Left cardiac atrium (tissue), 4 donors: Measurements from ENCODE around the gene HMGCR. TPM values are rescaled to one million over a fixed set of nuclear protein-coding genes. Genes with fewer than 3 reads are reported as not detected.
A peak's percentile ranks its signal among the peaks of the same experiment; 100 is the strongest.
"Not testable (repeated sequence)": the region's sequence is repeated elsewhere in the genome, so short reads cannot be mapped to it uniquely, and the experiment has no call there.

ENCODE experiments used
- ATAC-seq, 2 donors: fragments of 200-7000 bp; cut with Tn5 transposase; one replicate each; pipeline ENCODE4 v1.9.1; 2020; ENCODE audit warnings: mild to moderate bottlenecking in 2 of 2, moderate library complexity in 2 of 2
- DNase-seq: peaks from one replicate; pipeline ENCODE4 v3.0.0-alpha.2; 2020
- intact Hi-C, 2 donors: fragments of 100-400 bp; cut with DNase I; formaldehyde crosslinking; loops; one replicate each; pipeline versions ENCODE4 v1.14.1 to v1.15.1; 2022 to 2023
- long read RNA-seq: library from polyadenylated mRNA; unstranded; transcript quantifications from one replicate; pipeline ENCODE4 v2.0.0, GENCODE V29; 2021
- total RNA-seq, 2 donors: library from RNA; stranded (reverse); fragmentation: NEBNext Ultra II Directional; extraction: Animal tissue kit (Norgen Biotek cat#: 25700); gene quantifications; one replicate each; pipeline ENCODE4 v1.2.1, GENCODE V29; 2021
- donor health status: DM: no; HTN: yes; CAD: no.
- donor health status: DM: no; HTN: yes; CAD: no; lungs with severe emphysema.
- donor health status: DM: yes; HTN: yes; CAD: no.
- donor health status: Dilated cardiomyopathy.

The HMGCR gene
- 10 to 100 TPM; 10.8 to 19.6 TPM for total RNA-seq
- long read RNA-seq, full-length matches to known transcripts, result 12 of 15 reads
- long read RNA-seq, partial matches to known transcripts, result 3 of 15 reads
- long read RNA-seq, other reads (novel, unspliced or antisense), result 0 of 15 reads

DNA sequence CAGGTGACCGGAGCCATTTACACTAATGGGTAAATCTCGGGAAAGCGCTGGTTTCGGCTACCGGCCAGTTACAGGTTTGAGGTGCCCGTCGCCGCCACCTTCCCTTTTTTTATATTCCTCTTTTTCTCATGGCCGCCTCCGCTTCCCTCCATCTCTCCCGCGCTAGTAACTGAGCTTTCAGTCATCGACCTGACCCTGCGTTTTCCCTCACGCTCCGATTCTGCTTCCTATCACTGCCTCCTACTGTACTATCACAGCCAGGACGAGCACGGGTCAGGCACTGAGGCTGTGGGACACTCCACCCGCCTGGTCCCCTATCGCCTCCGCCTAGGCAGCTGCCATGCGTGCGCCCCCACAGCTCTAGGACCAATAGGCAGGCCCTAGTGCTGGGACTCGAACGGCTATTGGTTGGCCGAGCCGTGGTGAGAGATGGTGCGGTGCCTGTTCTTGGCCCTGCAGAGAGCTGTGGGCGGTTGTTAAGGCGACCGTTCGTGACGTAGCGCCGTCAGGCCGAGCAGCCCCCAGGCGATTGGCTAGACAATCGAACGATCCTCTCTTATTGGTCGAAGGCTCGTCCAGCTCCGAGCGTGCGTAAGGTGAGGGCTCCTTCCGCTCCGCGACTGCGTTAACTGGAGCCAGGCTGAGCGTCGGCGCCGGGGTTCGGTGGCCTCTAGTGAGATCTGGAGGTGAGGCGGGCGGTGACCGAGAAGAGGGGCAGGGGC is at the start of gene HMGCR:
Gene HMGCR, plus strand, starts transcription at position 606 of the 722 bp plus-strand sequence. CDS start 5,386 bp downstream, outside the sequence.
- ATAC-seq (peak; percentile 98 to 99), DNase-seq (peak; percentile 99)
- intact Hi-C loops, result loop anchor here in 1 of 2 donors (5.0 kb wide), 2 partner anchors 99 to 176 kb away; partner anchors contain the start of genes ANKRD31, CERT1 and POLK

DNA sequence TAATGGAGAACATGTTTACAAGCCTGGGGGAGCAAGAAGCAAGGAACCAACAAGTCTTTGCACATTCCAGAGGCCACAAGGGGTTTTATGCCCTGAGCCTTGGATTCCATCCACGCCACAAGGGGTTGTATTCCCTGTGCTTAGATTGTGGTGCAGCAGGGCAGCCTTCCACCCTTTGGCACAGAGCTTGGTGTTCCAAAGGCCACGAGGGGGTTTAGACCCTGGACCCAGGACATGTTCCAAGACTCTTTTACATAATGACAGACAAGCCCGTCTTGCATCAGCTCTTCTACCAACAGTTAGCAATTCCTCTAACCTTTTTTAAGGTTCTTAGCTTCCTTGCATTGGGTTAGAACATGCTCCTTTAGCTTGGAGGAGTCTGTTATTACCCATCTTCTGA is 45.2 kb upstream of the HMGCR start:
- intact Hi-C loops, DNase-seq, ATAC-seq: not testable (repeated sequence)

DNA sequence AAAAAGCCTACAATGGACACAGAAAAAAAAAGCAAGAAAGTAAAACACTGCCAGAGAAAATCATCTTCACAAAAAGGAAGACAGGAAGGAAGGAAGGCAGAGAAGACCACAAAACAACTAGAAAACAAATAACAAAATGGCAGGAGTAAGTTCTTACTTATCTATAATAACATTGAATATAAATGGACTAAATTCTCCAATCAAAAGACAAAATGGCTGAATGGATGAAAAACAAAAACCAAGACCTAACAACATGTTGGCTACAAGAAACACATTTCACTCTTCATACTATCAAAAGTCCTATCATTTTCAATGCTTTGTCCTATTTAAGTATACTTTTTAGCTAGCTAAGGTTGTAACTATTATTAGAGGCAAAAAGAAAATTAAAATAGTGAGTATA is 36.9 kb upstream of the HMGCR start:
- DNase-seq (no peak), ATAC-seq (no peak)
- intact Hi-C loops, result no loop called here

DNA sequence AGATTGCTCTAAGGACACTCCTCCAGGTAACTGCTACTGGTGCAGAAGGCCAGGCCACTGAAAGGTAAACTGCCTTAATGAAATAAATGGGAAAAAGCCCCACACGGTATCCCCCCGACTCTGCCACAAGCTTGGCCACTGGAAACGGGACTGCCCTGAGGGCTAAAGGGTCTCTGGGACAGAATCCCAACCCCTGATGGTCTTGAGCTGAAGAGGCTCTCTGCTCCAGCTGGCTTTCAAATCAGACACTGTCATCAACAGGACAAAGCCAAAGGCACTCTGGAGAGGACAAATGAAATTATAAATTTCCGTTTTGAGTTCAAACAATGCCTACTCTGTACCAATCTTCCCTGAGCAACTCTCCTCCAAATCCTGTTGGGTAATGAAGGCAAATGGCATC is 33.6 kb upstream of the HMGCR start:
- intact Hi-C loops, result no loop called here
- ATAC-seq, result no peak
- DNase-seq, result no peak

DNA sequence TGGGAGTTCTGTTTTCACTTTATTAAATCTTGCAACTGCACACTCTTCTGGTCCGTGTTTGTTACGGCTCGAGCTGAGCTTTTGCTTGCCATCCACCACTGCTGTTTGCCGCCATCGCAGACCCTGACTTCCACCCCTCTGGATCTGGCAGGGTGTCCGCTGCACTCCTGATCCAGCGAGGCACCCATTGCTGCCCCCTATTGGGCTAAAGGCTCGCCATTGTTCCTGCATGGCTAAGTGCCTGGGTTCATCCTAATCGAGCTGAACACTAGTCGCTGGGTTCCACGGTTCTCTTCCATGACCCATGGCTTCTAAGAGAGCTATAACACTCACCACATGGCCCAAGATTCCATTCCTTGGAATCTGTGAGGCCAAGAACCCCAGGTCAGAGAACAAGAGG is 32.5 kb upstream of the HMGCR start:
- ATAC-seq, intact Hi-C loops, DNase-seq: not testable (repeated sequence)

DNA sequence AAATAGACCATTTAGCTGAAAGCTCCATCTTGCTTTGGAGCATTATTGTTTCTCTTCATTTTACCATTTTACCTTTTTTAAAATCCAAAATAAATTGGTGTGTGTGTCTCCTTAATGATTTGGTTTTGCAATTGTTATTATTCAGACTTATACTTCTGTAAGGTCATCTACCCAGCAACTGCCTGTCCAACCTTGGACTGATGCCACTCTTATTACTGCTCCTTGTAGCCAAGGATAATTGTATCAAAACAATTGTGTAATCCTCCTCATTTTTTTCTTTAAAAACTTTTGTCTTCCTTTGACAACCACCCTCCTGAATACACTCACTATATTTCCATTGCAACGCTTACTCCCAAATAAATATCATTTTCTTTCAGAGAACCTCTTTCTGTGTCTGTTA is 30.3 kb upstream of the HMGCR start:
- intact Hi-C loops, result no loop called here
- no peak for DNase-seq
- no peak for ATAC-seq

DNA sequence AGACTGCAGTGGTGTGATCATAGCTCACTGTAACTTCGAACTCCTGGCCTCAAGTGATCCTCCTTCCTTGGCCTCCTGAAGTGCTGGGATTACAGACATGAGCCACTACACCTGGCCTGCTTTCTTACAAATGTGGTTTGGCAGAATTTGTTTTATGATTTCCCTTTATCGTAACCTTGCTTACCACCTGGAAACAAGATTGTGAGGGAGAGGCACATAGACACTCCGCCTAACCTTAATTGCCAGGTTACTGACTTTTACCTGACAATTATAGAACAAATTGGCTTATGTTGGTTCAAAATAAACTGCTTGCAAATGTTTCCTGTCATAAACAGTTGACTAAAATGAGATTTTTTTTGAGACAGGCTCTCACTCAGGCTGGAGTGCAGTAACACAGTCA is 26.8 kb upstream of the HMGCR start:
- DNase-seq (no peak), ATAC-seq (no peak)
- intact Hi-C loops, result no loop called here

DNA sequence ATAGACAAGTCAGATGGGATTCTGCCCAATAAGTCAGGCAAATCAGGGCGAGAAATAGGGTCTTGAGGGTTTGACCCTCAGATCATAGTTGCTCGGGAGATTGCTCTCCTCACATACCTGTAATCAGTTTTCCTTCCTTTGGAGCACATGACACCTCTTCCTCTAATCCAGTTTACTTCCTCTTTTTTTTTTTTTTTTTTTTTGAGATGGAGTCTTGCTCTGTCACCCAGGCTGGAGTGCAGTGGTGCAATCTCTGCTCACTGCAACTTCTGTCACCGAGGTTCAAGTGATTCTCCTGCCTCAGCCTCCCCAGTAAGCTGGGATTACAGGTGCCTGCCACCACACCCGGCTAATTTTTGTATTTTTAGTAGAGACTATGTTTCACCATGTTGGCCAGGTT is 17.9 kb upstream of the HMGCR start:
- DNase-seq, ATAC-seq: not testable (repeated sequence)

DNA sequence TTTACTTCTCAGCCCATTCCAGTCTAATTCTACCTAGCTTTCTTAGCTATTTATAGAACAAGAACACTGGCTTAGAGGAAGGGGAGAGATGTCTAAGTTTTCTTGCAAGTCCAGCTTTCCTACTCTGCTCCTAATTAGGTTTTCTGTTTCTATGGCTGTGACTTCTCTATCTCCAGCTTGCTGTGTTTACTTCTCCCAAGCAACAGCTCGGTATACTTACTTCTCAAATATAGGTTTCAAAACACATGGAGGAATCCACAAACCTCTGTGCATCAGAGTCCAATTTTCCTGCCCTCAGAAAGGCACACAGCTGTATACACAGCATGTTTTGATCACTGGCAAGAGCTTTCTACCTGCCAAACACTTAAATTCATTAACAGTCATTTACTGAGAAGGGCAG is 17.4 kb upstream of the HMGCR start:
- ATAC-seq, result no peak
- intact Hi-C loops, result no loop called here
- DNase-seq, result no peak

More for the DNA sequence above, 17.9 kb upstream of the HMGCR start:
- intact Hi-C loops, result not testable (repeated sequence)

DNA sequence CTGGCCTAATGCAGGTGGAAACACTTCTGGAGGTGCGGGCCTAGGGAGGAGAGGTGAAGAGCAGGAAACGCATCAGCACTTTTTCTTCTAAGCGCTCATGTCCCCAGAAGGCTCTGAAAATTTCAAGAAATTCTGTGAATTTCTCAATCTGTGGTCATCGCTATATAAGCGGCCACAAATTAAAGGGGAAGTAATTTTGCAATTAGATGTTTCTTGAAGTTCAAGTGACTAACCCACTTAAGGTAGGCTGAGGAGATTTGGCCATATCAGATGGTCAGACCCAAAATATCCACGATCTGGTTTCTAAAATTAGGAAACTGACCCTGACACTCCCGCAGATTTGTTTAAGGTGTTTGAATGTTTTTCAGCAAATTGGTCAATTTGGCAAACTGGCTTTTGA is 16.6 kb upstream of the HMGCR start:
- ATAC-seq (peak in 1 of 2 donors; percentile 43), DNase-seq (no peak)
- intact Hi-C loops, result no loop called here

DNA sequence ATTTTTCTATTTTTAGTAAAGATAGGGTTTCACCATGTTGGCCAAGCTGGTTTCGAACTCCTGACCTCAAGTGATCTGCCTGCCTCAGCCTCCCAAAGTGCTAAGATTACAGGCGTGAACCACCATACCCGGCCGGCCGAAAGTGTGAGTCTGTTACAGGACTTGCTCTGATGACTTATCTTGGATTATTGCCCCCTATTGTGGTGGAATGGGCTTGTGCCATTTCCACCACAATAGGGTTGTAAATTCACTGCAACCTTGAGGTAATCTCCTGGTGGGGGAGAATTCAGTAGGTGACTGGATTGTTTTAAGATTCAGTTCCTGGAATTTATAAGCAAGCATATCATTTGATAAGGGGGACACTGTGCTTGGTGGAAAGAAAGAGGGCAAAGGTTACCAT is 15.0 kb upstream of the HMGCR start:
- intact Hi-C loops, result no loop called here
- ATAC-seq (no peak), DNase-seq (no peak)

DNA sequence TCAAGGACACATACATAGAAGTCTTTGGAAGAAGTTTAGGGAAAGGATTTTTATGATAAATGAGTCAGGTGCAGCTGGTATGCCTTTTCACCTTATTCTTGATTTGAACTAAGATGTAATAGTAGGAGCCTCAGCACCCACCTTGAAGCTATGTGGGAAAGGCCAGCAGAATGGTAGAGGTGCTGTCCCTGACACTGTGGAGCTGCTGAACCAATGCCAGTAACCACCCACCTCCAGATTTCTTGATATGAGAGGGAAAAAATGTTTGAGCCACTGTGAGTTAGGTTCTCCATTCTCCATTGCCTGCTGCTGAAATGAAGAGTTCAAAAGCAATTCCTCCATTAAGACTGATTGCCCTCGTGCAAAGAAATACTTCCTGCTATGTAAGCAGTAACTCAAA is 12.2 kb upstream of the HMGCR start:
- no peak for ATAC-seq
- intact Hi-C loops, result no loop called here

DNA sequence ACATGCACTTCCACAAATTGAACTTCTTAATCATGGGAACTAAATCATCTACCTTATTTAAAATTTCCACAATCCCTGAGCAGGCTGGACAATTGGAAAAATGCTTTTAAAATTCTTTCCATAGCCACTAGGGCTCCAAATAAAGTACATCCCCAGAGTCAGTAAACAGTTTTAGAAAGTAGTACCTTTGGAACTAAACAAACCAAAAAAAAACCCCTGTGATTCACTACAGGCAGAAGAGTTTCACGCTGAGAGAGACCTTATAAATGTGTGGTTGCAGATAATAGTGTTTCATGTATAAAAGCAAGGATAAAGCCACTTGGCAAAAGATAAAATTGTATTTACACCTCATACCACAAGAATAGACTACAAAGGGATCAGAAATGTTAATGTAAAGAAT is 11.8 kb upstream of the HMGCR start:
- DNase-seq (no peak), ATAC-seq (no peak)
- intact Hi-C loops, result no loop called here

More for the DNA sequence above, 12.2 kb upstream of the HMGCR start:
- no peak for DNase-seq

DNA sequence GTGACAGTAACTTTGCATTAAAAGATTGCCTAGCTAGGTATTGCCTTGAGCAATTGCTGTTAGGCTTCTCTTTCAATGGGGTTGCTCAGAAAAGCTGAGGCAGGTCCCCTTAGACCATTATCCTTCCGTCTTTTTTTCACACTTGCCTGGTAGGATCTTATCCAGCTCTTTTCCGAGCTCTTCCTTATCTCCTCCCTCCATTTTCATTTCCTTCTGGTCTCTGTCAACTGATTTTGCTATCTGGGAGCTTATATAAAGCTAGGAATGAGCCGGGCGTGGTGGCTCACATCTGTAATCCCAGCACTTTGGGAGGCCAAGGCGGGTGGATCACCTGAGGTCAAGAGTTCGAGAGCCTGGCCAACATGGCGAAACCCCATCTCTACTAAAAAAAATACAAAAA is 6.6 kb upstream of the HMGCR start:
- intact Hi-C loops, result no loop called here
- DNase-seq (no peak), ATAC-seq (no peak)

DNA sequence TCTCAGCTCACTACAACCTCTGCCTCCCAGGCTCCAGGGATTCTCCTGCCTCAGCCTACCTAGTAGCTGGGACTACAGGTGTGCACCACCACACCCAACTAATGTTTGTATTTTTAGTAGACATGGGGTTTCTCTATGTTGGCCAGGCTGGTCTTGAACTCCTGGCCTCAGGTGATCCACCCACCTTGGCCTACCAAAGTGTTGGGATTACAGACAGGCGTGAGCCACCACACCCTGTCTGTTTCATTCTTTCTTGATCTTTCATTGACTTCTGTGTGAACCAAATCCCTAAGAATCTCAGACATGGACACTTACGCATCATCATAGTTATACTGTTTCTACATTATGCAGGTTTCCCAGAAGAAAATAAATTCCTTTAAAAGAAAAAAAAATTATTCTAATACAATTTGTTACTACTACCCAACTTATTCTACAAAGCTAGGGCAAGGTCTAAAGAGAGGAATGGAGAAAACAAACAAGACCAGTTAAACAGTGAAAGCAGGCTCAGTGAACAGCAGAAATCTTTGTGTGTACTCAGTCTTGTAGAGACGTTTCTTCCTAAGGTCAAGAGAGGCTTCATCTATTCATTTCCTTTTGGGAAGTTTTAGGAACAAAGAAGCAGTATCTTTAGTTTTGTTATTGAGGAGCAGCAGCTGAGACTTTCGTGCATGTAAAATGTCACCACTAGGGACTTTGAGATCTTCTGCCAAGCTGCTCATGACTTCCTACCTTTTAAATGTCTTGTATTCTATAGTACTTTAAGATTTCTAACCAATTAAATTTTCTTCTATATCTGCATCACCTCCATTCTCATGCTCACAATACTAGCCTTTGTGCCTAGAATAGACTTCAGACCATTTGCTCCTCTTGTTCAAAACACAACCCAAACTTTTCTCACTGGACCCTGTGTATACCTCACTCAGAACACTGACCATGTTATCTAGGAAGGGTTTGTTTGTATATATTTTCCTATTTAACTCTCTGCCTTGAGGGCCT is 5.6 kb upstream of the HMGCR start:
- ATAC-seq, result no peak
- no peak for DNase-seq
- intact Hi-C loops, result no loop called here

DNA sequence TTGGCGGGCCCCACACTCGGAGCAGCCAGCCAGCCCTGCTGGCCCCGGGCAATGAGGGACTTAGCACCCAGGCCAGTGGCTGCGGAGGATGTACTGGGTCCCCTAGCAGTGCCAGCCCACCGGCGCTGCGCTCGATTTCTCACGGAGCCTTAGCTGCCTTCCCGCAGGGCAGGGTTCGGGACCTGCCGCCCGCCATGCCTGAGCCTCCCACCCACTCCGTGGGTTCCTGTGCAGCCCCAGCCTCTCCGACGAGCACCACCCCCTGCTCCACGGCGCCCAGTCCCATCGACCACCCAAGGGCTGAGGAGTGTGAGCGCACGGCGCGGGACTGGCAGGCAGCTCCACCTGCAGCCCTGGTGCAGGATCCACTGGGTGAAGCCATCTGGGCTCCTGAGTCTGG is 3.3 kb upstream of the HMGCR start:
- ATAC-seq, DNase-seq, intact Hi-C loops: not testable (repeated sequence)

DNA sequence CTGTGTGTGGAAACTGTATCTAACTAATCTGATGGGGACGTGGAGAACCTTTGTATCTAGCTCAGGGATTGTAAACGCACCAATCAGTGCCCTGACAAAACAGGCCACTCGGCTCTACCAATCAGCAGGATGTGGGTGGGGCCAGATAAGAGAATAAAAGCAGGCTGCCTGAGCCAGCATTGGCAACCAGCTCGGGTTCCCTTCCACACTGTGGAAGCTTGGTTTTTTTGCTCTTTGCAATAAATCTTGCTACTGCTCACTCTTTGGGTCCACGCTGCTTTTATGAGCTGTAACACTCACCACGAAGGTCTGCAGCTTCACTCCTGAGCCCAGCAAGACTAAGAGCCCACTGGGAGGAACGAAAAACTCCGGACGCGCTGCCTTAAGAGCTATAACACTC is 2.6 kb upstream of the HMGCR start:
- intact Hi-C loops, result not testable (repeated sequence)

DNA sequence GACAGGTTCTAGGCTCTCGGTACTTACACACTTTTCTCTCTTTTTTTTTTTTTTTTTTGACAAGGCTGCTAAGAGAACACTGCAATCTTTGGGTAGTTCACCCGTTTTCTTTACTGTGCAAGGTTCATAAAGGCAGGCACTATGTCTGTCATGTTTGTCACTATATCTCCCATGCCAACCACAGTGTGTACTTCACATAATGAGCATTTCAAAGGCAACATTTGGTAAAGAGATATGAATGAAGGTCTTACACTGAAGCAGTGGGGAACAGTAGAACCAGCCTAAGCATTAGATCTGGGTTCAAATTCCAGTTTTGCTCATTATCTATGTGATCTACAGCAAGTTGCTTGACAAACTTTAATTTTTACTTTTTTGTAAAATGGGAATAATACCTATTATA is 1.5 kb upstream of the HMGCR start:
- DNase-seq, result no peak
- intact Hi-C loops, result loop anchor here in 1 of 2 donors (5.0 kb wide), 2 partner anchors 98 to 177 kb away; partner anchors contain the start of genes ANKRD31, CERT1 and POLK
- no peak for ATAC-seq

More for the DNA sequence above, 2.6 kb upstream of the HMGCR start:
- not testable (repeated sequence) for ATAC-seq, DNase-seq

DNA sequence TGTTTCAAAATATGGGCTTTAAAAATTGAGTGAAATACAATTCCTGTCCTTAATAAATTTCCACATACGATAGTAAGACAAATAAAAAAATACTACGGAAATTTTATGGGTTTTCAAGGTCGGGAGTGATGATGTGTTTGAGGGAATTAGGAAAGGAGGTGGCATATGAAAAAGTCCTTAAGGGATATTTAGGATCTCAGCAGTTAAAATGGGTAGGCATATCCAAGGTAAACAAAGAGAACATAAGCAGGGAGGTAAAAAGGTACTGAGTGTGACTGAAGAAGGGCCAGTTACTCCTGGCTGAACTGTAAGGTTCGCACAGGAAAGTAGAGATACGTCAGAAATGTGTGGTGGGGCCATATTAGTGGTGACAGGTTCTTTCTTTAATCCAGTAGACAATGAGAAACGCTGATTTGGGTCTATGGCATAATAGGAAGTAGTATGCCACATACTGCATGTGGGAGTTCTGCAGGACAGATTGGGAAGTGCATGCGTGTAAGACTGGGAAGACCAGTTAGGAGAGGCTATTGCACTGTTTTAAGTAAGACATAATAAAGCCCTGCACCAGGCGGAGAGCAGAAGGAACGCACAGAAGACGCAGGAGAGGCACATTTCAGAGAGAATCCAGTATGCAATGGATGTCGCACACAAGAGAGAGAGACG is 937 bp upstream of the HMGCR start:
- no peak for DNase-seq
- ATAC-seq, result peak; percentile 34 to 68
- intact Hi-C loops, result loop anchor here in 1 of 2 donors (5.0 kb wide), 2 partner anchors 99 to 176 kb away; partner anchors contain the start of genes ANKRD31, CERT1 and POLK
